Endothelial cell of umbilical vein (primary cell): ENCODE results near the gene RAB40A. TPM values are rescaled to one million over a fixed set of nuclear protein-coding genes. Genes with fewer than 3 reads are reported as not detected.

Source experiments
- BruUV-seq: library from RNA; stranded (reverse); fragments of 400-500 nt; replicated peaks from 2 replicates; lab custom pipeline; 2021; lab: Mats Ljungman, UMichigan
- CTCF ChIA-PET: fragments of 300-600, 350-600 bp; sonication (Branson Sonifier 250); formaldehyde crosslinking; loops from one replicate; lab custom pipeline; 2021; ENCODE audit warnings: antibody characterized with exemption, inconsistent platforms; lab: Charles Lee
- POLR2A ChIA-PET: fragments of 300-600, 350-600 bp; sonication (Branson Sonifier 250); formaldehyde crosslinking; loops from one replicate; lab custom pipeline; 2021; ENCODE audit warnings: antibody characterized with exemption, inconsistent platforms; lab: Charles Lee
- DNase-seq: peaks from one replicate; pipeline ENCODE4 v3.0.0-alpha.2; 2011; ENCODE audit warnings: low read depth, low spot score
- FAIRE-seq: peaks from 2 replicates; lab custom pipeline; 2011; peaks lifted over from hg19 to GRCh38; lab: Jason Lieb, UNC
- H2AFZ ChIP-seq: 2 replicates; pipeline ENCODE4 v1.6.0; 2012; ENCODE audit warnings: low read depth, low read length, control low read depth, inconsistent platforms
- H3K27ac ChIP-seq: 2 replicates; pipeline ENCODE4 v1.5.1; 2011; ENCODE audit warnings: low read depth, mild to moderate bottlenecking, control low read depth, low read length, moderate library complexity; ENCODE audit not compliant: insufficient read depth
- H3K27me3 ChIP-seq, 2 experiments: 2 replicates each; pipeline versions ENCODE4 v1.6.0 to v1.6.1; 2011; ENCODE audit warnings: low read length in 2 of 2, mixed read lengths in 1 of 2; ENCODE audit not compliant: control insufficient read depth in 2 of 2, insufficient read depth in 2 of 2
- H3K36me3 ChIP-seq, 2 experiments: 2 replicates in 1 of 2; 3 replicates in 1 of 2; pipeline ENCODE4 v1.5.1; 2011; ENCODE audit warnings: low read length in 2 of 2, mild to moderate bottlenecking in 1 of 2, moderate library complexity in 1 of 2; ENCODE audit not compliant: control insufficient read depth in 2 of 2, insufficient read depth in 2 of 2; ENCODE audit errors: extremely low read depth in 1 of 2
- H3K4me1 ChIP-seq: 3 replicates; pipeline ENCODE4 v1.5.1; 2011; ENCODE audit warnings: mild to moderate bottlenecking, low read length; ENCODE audit not compliant: control insufficient read depth, insufficient read depth; ENCODE audit errors: extremely low read depth
- H3K4me2 ChIP-seq: 2 replicates; pipeline ENCODE4 v1.6.1; 2011; ENCODE audit warnings: low read length, control low read depth, mixed read lengths; ENCODE audit not compliant: insufficient read depth
- H3K4me3 ChIP-seq, 3 experiments: fragments of 200-600 bp in 1 of 3; sonication (generic), shearing (Covaris generic) in 1 of 3; replicated peaks in 1 of 3; 2 replicates each; pipeline ENCODE4 v1.5.1; 2011 to 2016; ENCODE audit warnings: control low read depth in 3 of 3, low read length in 3 of 3, mild to moderate bottlenecking in 2 of 3, inconsistent platforms in 1 of 3, low read depth in 1 of 3, moderate library complexity in 1 of 3; ENCODE audit not compliant: insufficient read depth in 1 of 3
- H3K79me2 ChIP-seq: 2 replicates; pipeline ENCODE4 v1.6.0; 2012; ENCODE audit warnings: low read length, inconsistent platforms; ENCODE audit not compliant: control insufficient read depth, insufficient read depth
- H3K9ac ChIP-seq: replicated peaks from 2 replicates; pipeline ENCODE3; 2011; ENCODE audit warnings: low read length, control low read depth; ENCODE audit not compliant: insufficient read depth; ENCODE audit errors: extremely low read depth
- H3K9me1 ChIP-seq: replicated peaks from 3 replicates; pipeline ENCODE4 v1.6.0; 2011; ENCODE audit warnings: mild to moderate bottlenecking, low read length; ENCODE audit not compliant: control insufficient read depth, insufficient read depth; ENCODE audit errors: extremely low read depth
- H3K9me3 ChIP-seq: replicated peaks from 2 replicates; pipeline ENCODE4 v1.5.1; 2012; ENCODE audit warnings: low read length, inconsistent platforms; ENCODE audit not compliant: control insufficient read depth, insufficient read depth
- H4K20me1 ChIP-seq: replicated peaks from 2 replicates; pipeline ENCODE3; 2011; ENCODE audit warnings: mild to moderate bottlenecking, low read length; ENCODE audit not compliant: control insufficient read depth, insufficient read depth; ENCODE audit errors: extremely low read depth
- CTCF ChIP-seq, 2 donors: IDR thresholded peaks; 1 replicate in 1 of 2; 2 replicates in 1 of 2; pipeline ENCODE4 v1.5.1; 2011; ENCODE audit warnings: low read length in 2 of 2, mild to moderate bottlenecking in 2 of 2, moderate library complexity in 2 of 2, control low read depth in 1 of 2, inconsistent platforms in 1 of 2, low read depth in 1 of 2; ENCODE audit not compliant: insufficient read depth in 1 of 2; ENCODE audit errors: extremely low read depth in 1 of 2
- EZH2 ChIP-seq: IDR thresholded peaks from 2 replicates; pipeline ENCODE4 v1.6.1; 2012; ENCODE audit warnings: borderline replicate concordance, low read depth, mild to moderate bottlenecking, moderate library complexity, low read length, inconsistent platforms; ENCODE audit not compliant: severe bottlenecking
- FOS ChIP-seq: IDR thresholded peaks from 2 replicates; pipeline ENCODE4 v1.6.1; 2011; ENCODE audit warnings: mild to moderate bottlenecking, low read length, moderate library complexity, borderline replicate concordance; ENCODE audit not compliant: insufficient read depth
- GATA2 ChIP-seq: IDR thresholded peaks from 2 replicates; pipeline ENCODE4 v1.7.0; 2011; ENCODE audit warnings: low read depth, mild to moderate bottlenecking, moderate library complexity, mixed read lengths, low read length; ENCODE audit not compliant: insufficient read length, insufficient read depth
- JUN ChIP-seq: IDR thresholded peaks from 2 replicates; pipeline ENCODE4 v1.6.1; 2011; ENCODE audit warnings: borderline replicate concordance, low read depth; ENCODE audit not compliant: insufficient read length, insufficient read depth
- MAX ChIP-seq: IDR thresholded peaks from 2 replicates; pipeline ENCODE4 v1.6.1; 2011; ENCODE audit not compliant: insufficient read depth, insufficient read length
- MYC ChIP-seq: IDR thresholded peaks from one replicate; pipeline ENCODE4 v1.6.1; 2011; ENCODE audit warnings: mild to moderate bottlenecking, low read depth, low read length
- POLR2A ChIP-seq: IDR thresholded peaks from 2 replicates; pipeline ENCODE4 v1.6.1; 2012; ENCODE audit warnings: low read depth, mild to moderate bottlenecking, control low read depth, low read length
- POLR2AphosphoS5 ChIP-seq: IDR thresholded peaks from 2 replicates; pipeline ENCODE4 v1.6.1; 2012; ENCODE audit warnings: low read depth, mild to moderate bottlenecking, control low read depth, low read length, moderate library complexity; ENCODE audit not compliant: insufficient read depth
- dilution Hi-C: fragments of 300-500 bp; cut with MboI; formaldehyde crosslinking; loops from one replicate; pipeline ENCODE4 v1.15.0; 2019; ENCODE audit warnings: low sequenced_read_pairs; ENCODE audit not compliant: extremely low pct_ligation_motif_present
- intact Hi-C: fragments of 100-400 bp; cut with micrococcal nuclease; formaldehyde crosslinking; loops from one replicate; pipeline ENCODE4 v1.10.0; 2022
- polyA plus RNA-seq, 4 experiments: library from polyadenylated mRNA; depleted of rRNA in 3 of 4; stranded (reverse) in 3 of 4; unstranded in 1 of 4; fragments of >200 nt; gene quantifications; 2 replicates each; pipeline versions ENCODE4 v1.2.1 to v1.2.3, GENCODE V29; 2011 to 2012; ENCODE audit warnings: missing spikeins in 1 of 4
- total RNA-seq: library from RNA; stranded (reverse); gene quantifications from 2 replicates; pipeline ENCODE4 v1.2.3, GENCODE V29; 2021

RAB40A gene
- total and polyA plus RNA-seq, 2 donors (not counting 3 experiments of a cell fraction or from before 2014, with no cell fraction given): 0.30 to 0.58 TPM

- dilution Hi-C loops (no loop called here), intact Hi-C loops (no loop called here)
These were observed 52.1 kb downstream of the RAB40A start for GRCh38 chrX:103467156-103467555.

More at GRCh38 chrX:103467156-103467555, 52.1 kb downstream of the RAB40A start:
- Histone ChIP-seq H3K9me1 (no peaks in the 10 kb centered on the region), H2AFZ (no peak overlapping the region), H3K36me3 (no peaks in the 10 kb centered on the region), H3K4me3 (no peak overlapping the region), H3K4me1 (no peaks in the 10 kb centered on the region), H3K9me3 (no peaks in the 10 kb centered on the region), H3K4me2 (no peak overlapping the region), H3K79me2 (no peaks in the 10 kb centered on the region), H3K9ac (no peak overlapping the region), H3K27me3 (no peaks in the 10 kb centered on the region), H4K20me1 (no peaks in the 10 kb centered on the region), H3K27ac (no peak overlapping the region)
- FAIRE-seq (no peak), DNase-seq (no peak)
- CTCF ChIA-PET: interaction anchor here (1.8 kb wide), 1 partner anchor 256 kb away, joined by 5 read pairs; no protein-coding TSS in a partner anchor
- no peak for TF ChIP-seq FOS
- TF ChIP-seq CTCF (IDR thresholded peaks at IDR 0.05; ENCODE audit: extremely low read depth in 1 of 2, insufficient read depth in 1 of 2, low read depth in 1 of 2, low read length in 2 of 2): no peak
- TF ChIP-seq POLR2AphosphoS5: no peak
- TF ChIP-seq MYC: no peak
- TF ChIP-seq JUN: no peak
- no peak for TF ChIP-seq GATA2
- TF ChIP-seq POLR2A: no peak
- no peak for TF ChIP-seq MAX
- no peak for TF ChIP-seq EZH2
- BruUV-seq: no TSS peak
- POLR2A ChIA-PET: no interaction called here
